GM19468 (cell line): Measurements from ENCODE around the gene GAD1.

Experiments used
- ATAC-seq: cut with Tn5 transposase; IDR thresholded peaks from one replicate; pipeline ENCODE4 v1.9.1; 2021; ENCODE audit warnings: mild to moderate bottlenecking, moderate library complexity, moderate number of reproducible peaks; ENCODE audit not compliant: unreplicated experiment; ENCODE audit errors: extremely low read depth

Gene GAD1

GRCh38 chr2:170840717-170841210, 24.1 kb downstream of the GAD1 start:
- no peak for ATAC-seq

- ATAC-seq = no peak
Measured at GRCh38 chr2:170842785-170843184, 26.1 kb downstream of the GAD1 start.

- ATAC-seq = no peak
Measured at GRCh38 chr2:170843656-170844055, 27.0 kb downstream of the GAD1 start.

- ATAC-seq = no peak
Measured at GRCh38 chr2:170845343-170845742, 28.7 kb downstream of the GAD1 start.

- no peak for ATAC-seq
Measured at GRCh38 chr2:170846314-170846713, 29.6 kb downstream of the GAD1 start.

GRCh38 chr2:170847716-170848115, 31.0 kb downstream of the GAD1 start:
- ATAC-seq = no peak

GRCh38 chr2:170848587-170848986, 31.9 kb downstream of the GAD1 start:
- ATAC-seq = no peak

- no peak for ATAC-seq
Measured at GRCh38 chr2:170850251-170850650, 33.6 kb downstream of the GAD1 start.

GRCh38 chr2:170851635-170852034, 34.9 kb downstream of the GAD1 start:
- ATAC-seq = no peak

GRCh38 chr2:170856066-170856465, 39.4 kb downstream of the GAD1 start:
- ATAC-seq = no peak

- ATAC-seq = no peak
Measured at GRCh38 chr2:170862286-170862902, 45.7 kb downstream of the GAD1 start.

- no peak for ATAC-seq
Measured at GRCh38 chr2:170863087-170863486, 46.4 kb downstream of the GAD1 start.

GRCh38 chr2:170869036-170869435, 52.3 kb downstream of the GAD1 start:
- no peak for ATAC-seq

GRCh38 chr2:170869461-170869860, 52.8 kb downstream of the GAD1 start:
- ATAC-seq = no peak

- ATAC-seq = no peak
Measured at GRCh38 chr2:170873035-170873692, 56.5 kb downstream of the GAD1 start.

GRCh38 chr2:170878066-170878465, 61.4 kb downstream of the GAD1 start:
- ATAC-seq = no peak

- no peak for ATAC-seq
Measured at GRCh38 chr2:170878505-170878904, 61.8 kb downstream of the GAD1 start.

GRCh38 chr2:170881840-170882239, 65.2 kb downstream of the GAD1 start:
- ATAC-seq = no peak

- no peak for ATAC-seq
Measured at GRCh38 chr2:170882758-170883157, 66.1 kb downstream of the GAD1 start.

- no peak for ATAC-seq
Measured at GRCh38 chr2:170883683-170884082, 67.0 kb downstream of the GAD1 start.

- ATAC-seq = no peak
Measured at GRCh38 chr2:170885130-170885791, 68.6 kb downstream of the GAD1 start.
